Hindlimb muscle (tissue), 1 donor: ENCODE results near the gene RCAN3. TPM values are rescaled to one million over a fixed set of nuclear protein-coding genes. Genes with fewer than 3 reads are reported as not detected.

Source experiments
- DNase-seq: peaks from one replicate; pipeline ENCODE4 v3.0.0-alpha.2; 2013
- polyA plus RNA-seq: library from polyadenylated mRNA; unstranded; fragments of 120-200 nt; gene quantifications from one replicate; pipeline ENCODE4 v1.2.1, GENCODE V29; 2013; ENCODE audit not compliant: insufficient read length

The RCAN3 gene
- polyA plus RNA-seq, 1 donor, result 1.5 TPM

DNA sequence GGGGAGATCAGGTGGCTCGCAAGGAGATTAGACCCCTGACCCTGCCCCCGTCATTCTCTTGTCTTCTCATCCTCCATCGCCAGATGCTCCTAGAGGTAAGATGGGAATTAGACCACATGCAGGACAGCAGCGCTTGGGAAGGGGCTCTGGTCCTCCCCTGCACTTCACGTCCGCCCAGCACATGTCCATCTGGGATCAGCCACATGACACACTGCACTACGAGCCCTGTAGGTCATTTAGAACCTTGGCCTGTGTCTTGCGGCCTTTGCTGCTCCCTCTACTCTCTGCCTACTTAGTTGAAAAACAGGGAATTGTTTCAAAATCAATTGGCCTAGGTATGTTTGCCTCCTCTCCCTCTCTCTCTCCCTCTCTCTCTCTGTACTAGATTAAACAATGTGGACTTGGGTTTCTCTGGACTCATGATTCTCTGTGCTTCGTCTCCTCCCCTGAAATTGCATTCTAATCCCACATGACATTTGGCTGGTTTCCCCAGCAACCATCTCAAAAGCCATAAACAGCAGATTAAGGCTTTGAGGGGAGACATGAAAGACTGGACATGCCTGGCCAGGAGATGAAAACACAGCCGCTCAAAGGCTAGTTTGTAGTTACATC, 49.4 kb downstream of the RCAN3 start:
- peak; percentile 25 for DNase-seq

GRCh38 chr1:24553931-24554330, 51.3 kb downstream of the RCAN3 start:
- DNase-seq, result no peak

DNA sequence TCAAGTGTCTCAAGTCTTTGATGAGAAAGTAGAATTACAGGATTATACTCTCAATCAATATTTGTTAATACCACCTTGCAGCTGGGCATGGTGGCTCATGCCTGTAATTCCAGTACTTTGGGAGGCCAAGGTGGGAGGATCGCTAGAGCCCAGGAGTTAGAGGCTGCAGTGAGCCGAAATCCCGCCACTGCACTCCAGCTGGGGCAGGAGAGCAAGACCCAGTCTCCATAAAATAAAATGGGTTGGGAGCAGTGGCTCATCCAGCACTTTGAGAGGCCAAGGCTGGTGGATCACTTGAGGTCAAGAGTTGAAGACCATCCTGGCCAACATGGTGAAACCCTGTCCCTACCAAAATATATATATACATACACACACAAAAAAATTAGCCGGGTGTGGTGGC, 52.1 kb downstream of the RCAN3 start:
- no peak for DNase-seq

GRCh38 chr1:24555591-24556413, 53.2 kb downstream of the RCAN3 start, which contains the start of gene NCMAP:
Gene NCMAP (plus strand): TSS chr1:24556087. CDS start chr1:24595431, 39,344 bp downstream.
- DNase-seq, result no peak

- no peak for DNase-seq
These were observed 53.8 kb downstream of the RCAN3 start for GRCh38 chr1:24556414-24556795.

- no peak for DNase-seq
These were observed 54.6 kb downstream of the RCAN3 start for GRCh38 chr1:24557220-24557619.

GRCh38 chr1:24557711-24558131, 55.1 kb downstream of the RCAN3 start:
- DNase-seq, result no peak

GRCh38 chr1:24558455-24558854, 55.8 kb downstream of the RCAN3 start:
- no peak for DNase-seq

DNA sequence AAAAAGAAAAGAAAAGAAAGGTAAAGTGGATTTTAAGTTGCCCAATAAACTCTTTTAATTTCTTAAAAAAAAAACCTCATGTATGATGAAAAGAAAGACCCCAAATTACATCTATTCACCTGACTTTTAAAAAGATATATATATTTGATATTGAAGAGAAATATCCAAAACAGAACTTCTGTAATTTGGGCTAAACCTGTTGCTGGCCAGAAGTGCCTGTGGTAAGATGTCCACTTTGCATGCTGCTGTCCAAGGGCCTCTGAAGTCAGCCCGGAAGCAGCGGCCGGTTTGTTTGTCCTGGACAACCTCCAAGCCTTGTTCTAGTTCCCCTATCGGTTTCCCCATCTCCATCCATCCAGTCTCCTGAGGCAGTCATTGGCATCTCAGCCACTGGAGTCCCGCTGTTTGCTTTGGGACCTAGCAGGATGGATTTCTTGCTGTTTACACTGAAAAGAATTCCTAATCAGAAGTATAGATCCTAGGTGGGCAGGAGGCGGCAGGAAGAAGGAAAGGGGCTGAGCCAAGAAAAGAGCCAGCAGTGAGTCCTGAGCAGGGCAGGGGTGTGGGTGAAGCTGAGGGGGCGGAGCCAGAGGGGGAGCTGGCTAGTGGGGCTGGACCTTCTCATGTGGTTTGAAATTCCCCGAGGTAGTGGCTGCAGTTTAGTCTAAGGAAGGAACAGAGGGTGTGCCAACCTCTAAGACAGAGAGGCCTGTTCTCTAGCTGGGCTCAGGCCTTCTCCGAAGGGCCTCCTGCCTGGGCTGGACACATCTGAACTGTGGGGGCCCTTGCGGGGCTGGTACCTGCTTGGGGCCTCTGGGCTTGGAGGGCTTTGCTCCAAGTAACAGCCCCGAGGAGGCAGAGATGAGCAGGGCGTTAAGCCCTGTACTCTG, 56.5 kb downstream of the RCAN3 start:
- no peak for DNase-seq

DNA sequence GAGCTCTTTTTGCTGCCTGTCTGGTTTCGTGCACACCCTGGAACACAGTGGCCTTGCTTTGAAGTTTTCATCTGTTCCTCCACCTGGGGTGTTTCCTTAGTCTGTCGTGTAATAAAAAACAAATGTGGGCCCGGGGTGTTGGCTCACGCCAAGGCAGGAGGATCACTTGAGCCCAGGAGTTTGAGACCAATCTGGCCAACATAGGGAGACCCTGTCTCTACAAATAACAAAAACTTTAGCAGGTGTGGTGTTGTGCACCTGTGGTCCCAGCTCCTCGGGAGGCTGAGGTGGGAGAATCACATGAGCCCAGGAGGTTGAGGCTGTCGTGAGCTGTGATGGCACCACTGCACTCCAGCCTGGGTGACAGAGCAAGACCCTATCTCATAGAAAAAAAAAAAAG, 57.7 kb downstream of the RCAN3 start:
- DNase-seq, result no peak

GRCh38 chr1:24562625-24563024, 60.0 kb downstream of the RCAN3 start:
- DNase-seq, result no peak

GRCh38 chr1:24564695-24565094, 62.1 kb downstream of the RCAN3 start:
- no peak for DNase-seq

- no peak for DNase-seq
These were observed 63.7 kb downstream of the RCAN3 start for GRCh38 chr1:24566236-24566867.

DNA sequence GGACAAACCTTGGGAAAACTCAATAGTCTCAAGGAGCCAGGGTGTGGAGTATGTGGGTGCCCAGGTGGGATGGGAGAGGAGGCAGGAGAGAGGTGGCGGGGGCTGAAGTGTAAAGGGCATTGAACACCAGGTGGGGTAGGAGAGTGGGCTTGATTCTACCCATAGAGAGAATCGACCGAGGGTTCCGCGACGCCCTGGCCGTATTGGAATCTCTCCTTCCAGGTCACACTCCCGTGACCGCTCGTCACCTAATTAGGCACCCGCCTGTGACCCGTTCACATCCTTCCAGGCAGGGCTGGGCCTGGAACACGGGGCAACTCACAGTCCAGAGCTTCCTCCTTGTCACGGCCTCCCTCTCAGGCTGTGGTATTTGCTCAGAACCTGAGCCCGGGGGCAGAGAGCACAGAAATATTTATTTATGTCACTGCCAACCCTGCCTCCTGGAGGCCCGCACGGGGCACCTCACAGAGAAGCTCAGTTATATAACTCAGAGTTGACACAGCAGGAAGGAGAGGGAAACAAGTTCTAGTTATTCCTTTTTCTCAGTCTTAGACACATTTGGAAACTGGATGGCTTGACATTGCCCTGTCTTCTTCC, 65.3 kb downstream of the RCAN3 start:
- no peak for DNase-seq

DNA sequence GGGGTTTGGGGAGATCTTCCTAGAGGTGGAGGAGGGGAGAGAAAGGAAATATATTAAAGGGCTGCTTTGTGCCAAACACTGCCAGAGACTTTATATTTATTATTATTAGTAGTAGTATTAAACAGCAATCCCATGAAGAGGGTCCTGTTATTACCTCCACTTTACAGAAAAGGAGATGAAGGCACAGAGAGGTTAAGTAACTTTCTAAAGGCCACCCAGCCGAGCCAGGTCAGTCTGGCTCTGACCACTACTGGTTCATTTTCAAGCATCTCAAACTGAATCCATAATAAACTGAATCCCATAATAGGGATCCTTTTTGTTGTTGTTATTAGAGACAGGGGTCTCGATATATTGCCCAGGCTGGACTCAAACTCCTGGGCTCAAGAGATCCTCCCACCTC, 65.8 kb downstream of the RCAN3 start:
- DNase-seq, result no peak

- DNase-seq, result no peak
These were observed 67.9 kb downstream of the RCAN3 start for GRCh38 chr1:24570265-24571125.

GRCh38 chr1:24572301-24572700, 69.7 kb downstream of the RCAN3 start:
- no peak for DNase-seq

DNA sequence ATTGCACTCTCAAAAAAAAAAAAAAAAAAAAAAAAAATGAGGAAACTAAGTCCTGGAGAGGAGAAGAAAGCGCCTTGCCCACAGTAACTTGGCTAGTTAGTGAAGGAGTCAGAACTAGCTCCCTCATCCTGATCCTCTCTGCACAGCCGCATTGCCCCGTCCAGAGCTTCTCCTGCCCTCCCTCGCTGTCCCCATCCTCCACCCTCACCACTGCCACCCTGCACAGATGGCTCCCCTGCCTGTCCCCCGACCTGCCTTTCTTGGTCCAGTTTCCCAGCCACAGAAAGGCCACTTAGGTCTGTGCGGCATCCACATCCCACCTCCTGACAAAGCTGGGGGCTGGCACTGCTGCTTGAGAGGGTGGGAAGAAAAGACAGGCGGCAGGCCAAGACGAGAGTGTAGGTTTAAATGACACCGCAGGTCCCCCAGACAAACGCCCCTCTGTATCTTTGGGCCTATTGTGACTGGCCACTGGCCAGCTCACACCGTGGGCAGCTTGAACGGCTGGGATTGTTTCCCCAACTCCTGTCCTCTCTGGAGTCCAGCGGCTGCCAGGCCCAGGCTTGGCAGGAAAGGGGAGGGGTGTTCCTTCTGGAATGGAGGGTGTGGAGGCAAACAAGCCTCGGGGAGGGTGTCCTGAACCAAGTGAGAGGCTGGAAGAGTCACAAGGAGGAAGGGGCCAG, 73.4 kb downstream of the RCAN3 start:
- DNase-seq, result no peak

GRCh38 chr1:24578846-24579245, 76.2 kb downstream of the RCAN3 start:
- no peak for DNase-seq

DNA sequence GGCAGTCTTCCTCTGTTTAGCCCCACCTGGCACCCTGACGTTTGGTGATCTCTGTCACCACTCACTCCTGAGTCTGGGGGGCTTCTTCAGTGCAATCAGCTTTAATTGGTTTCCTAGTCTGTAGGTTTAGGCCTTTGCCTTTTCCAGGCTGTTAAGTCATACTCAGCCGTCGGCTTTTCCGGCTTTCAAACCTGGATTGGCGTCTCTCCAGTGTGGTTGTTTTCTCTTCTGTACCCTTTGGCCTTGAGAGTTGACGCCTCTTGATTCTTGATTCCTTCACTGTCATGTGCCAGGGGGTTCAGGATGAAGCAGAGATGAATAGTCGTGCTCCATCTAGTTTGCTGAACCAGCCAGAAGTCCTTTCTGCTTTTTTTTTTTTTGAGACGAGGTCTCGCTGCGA, 78.1 kb downstream of the RCAN3 start:
- no peak for DNase-seq
